HG02623 (cell line): ENCODE data around the gene TAS2R16.

Source experiments
- ATAC-seq: cut with Tn5 transposase; IDR thresholded peaks from one replicate; pipeline ENCODE4 v1.9.1; 2021; ENCODE audit warnings: moderate library complexity; ENCODE audit not compliant: unreplicated experiment

The TAS2R16 gene, protein sequence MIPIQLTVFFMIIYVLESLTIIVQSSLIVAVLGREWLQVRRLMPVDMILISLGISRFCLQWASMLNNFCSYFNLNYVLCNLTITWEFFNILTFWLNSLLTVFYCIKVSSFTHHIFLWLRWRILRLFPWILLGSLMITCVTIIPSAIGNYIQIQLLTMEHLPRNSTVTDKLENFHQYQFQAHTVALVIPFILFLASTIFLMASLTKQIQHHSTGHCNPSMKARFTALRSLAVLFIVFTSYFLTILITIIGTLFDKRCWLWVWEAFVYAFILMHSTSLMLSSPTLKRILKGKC

DNA sequence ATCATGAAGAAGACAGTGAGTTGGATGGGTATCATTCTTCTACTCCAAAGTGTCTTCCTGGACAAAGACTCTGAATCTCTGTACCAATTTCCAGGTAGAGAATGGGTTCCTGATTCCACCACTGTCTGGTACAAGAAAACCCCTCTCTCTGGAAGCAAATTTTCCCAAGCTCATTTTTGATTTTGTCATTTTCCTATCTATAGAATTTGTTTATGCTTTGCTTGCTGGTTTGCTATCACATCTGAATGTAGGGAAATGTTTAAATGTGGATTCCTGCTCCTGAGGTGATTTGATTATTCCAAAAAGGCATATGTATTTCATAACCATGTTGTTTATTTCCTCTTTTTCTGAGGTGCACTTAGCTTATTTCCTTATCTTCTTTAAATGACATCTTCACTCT lies at the start of gene TAS2R16:
TAS2R16 (minus strand) TSS at position 101 of the 400 bp plus-strand sequence; CDS start at position 35, 66 bp downstream.
- ATAC-seq: no peak

DNA sequence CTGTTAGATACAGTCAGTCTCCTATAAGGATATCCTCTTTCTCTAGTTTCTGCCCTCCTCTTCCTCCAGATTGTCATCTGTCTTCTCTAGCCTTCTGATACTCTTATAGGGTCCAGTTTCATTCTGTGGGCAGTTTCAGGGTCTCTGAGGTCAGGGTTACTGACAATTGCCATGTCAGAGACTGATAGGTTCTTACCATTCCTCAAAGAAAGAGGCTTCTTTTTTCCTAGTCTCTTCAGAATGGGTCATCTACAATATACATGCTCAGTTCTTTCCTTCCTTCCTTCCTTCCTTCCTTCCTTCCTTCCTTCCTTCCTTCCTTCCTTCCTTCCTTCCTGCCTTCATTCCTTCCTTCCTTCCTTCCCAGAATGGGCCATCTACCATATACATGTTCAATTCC lies 48.1 kb upstream of the TAS2R16 start:
- no peak for ATAC-seq

DNA sequence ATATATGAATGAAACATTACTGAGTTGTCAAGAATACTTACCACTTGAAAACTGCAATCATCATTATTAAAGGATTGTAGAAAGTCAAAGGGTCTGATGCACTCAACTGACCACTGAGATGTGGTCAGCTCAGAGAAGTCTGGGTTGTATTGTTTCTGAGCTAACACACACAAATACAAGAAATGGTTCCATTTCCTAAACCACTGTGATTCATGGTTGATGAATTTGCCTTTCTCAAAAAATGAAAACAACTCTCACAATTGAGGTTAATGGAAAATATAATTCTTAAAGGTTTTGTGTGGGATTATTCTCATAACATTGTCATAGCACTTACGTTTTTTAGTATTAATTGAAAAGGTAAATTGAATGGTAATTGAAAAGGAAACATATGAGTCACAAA lies 45.6 kb upstream of the TAS2R16 start:
- ATAC-seq: no peak

DNA sequence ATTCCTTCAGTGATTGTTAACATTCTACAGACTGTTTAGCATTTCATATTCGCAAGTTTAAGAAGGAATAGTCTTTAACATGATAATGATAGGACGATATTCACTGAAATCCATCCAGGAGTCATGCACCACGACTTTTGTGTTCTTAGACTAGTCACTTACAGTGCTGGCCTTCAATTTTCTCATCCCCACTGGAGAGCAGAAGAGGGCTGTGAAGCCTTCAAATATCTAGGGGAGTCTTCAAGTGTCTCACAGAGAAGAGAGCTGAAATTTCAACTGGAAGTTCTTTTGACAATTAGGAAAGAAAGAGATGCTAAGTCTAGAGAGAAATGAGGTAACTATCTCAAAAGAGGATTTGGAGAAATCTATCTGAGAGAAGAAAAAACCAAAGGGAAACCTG lies 43.8 kb upstream of the TAS2R16 start:
- ATAC-seq: no peak

DNA sequence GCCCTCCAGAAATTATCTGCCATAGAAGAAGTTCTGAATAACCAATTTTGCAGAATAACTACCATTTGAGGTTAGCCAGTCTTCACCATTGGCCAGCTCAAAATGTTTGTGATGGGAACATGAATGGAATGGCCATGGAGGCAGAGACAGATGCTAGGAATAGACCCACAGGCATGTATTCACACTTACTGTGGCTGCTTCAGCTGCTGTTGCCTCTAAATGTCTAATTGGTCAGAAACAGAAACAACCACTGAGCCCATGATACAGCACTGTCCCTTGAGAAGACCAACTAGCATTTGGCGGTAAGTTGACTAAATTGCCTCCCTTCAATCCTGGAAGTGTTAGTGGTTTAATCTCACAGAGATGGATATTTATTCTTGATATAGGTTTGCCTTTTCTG lies 38.6 kb upstream of the TAS2R16 start:
- ATAC-seq: no peak

DNA sequence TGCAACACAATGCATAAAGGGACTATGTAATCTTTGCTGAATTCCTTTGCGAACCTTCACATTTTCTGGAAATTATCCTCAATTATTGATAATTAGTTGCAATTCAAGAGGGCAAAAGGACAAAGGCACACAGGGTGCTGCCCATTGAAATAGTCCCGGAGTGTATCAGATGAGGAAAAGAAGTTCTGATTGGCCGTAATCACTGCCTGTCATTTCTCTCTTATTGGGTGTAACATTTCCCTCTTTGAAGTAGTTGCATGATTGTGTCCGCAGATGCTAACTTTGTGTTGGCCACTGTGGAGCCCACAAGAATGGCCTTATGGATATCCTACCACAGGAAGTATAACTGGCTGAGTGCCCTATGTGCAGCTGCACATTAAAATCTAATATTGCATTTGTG lies 35.1 kb upstream of the TAS2R16 start:
- ATAC-seq: no peak

DNA sequence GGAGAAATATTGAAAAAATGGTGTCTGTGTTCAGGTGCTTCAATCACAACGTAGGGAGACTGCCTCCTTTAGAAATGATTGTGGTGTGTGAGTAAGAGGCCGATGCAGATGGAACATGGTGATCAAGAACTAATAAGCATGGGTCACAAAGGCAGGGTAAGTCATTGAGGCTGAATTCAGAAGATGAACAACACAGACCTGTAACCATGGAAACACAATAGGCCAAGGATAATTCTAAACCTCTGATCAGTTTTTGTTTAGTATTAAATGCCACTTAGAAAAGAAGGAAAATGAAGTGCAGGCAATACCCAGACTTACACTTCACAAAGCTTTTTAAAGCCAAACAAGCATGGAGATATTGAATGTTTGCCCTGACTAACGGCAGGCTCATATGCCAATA lies 32.8 kb upstream of the TAS2R16 start:
- no peak for ATAC-seq

DNA sequence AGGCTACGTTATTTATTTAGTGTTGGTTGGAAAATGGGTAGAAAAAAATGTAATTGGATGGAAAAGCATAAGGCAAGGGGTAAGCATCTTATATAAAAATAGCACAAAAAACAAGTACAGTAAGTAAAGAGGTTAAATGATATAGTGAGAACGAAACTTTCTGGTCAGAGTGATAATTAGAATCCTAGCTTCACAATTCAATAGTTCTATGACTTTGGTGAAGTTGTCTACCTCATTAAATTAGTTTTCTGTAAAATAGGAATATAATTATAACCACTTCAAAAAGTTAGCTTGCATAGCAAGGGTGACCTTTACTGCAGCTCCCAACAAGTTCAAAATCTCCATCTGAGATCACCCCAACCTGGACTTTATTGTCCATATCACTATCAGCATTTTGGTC lies 30.8 kb upstream of the TAS2R16 start:
- ATAC-seq: no peak

DNA sequence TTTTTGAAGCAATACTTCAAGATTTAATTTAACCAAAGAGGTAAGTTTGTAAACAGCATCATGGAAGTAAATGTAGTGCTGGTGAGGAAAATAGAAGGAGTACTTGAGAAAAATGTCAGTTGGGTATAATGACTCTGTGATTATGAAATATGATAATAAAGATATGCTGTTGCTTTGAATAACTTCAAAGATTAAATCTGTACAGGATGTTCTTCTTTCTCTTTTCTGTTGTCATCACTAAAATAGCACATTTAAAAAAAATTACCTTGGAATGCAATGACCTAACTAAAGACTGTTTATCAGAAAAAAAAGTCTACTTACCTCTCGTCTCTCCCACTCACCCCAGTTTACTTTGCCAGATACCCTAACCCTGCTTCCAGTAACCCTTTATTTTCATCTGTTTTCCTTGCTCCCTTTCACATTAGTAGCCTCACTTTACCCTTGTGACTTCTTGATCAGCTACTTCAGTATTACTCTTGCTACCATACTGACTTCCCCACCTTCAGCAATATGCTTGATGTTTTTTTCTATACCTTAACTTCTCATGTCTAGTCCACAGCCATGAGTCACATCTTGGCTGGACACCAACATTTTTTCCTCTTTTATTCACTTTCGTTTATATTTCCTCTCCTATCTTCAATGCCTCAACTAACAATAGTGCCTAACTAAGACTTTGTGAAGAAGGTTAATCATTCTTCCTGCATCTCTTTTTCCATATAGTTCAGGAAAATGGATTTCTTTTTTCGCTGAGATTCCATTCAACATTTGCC lies 29.7 kb upstream of the TAS2R16 start:
- ATAC-seq: no peak

DNA sequence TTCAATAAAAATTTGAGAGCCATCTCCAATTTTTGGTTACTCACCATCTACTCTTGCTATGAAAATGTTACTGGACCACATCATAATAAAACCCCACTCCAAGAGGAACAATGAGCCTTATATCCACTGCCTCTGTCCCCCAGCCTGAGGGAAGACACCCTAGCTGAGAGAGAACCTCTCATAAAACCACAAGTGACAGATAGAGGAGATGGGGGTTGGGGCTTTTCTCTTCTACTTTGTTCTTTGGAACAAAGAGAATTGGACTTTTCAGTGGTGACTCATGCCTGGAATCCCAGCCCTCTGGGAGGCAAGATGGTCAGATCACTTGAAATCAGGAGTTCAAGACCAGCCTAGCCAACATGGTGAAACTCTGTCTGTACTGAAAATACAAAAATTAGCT lies 27.6 kb upstream of the TAS2R16 start:
- no peak for ATAC-seq

DNA sequence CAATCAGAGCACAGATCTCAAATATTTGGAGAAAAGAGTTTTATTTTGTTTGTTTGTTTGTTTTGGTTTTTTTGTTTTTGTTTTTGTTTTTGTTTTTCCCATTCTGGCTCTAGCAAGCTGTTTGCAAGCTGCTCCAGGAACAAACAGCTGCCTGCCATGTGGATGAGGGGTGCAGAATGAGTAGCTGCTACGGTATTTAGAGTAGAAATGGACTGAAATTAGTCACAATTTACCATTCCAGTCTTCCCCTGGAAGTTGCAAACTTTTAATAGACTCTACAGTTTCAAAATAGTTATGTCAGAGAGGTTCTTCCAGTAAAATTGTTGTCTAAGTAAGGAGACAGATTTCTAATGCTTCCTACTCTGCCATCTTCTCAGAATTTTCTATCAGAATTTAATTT lies 27.1 kb upstream of the TAS2R16 start:
- ATAC-seq: no peak

DNA sequence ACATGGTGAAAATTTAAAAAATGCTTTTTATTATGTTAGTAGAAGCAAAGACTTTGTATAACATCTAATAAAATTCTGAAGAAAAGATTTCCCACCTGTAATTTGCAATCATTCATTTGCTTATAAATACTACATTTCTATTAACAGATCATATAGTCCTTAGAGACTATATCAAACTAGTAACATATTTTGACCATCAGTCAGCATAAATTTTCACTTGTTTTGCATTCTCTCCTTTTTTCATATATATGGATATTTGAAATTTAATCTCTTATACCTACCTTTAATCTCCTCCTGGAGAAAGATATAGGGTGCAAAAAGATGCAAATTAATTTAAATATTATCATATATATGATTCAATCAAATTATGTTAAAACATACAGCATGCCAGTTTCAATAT lies 16.9 kb upstream of the TAS2R16 start:
- ATAC-seq: no peak

DNA sequence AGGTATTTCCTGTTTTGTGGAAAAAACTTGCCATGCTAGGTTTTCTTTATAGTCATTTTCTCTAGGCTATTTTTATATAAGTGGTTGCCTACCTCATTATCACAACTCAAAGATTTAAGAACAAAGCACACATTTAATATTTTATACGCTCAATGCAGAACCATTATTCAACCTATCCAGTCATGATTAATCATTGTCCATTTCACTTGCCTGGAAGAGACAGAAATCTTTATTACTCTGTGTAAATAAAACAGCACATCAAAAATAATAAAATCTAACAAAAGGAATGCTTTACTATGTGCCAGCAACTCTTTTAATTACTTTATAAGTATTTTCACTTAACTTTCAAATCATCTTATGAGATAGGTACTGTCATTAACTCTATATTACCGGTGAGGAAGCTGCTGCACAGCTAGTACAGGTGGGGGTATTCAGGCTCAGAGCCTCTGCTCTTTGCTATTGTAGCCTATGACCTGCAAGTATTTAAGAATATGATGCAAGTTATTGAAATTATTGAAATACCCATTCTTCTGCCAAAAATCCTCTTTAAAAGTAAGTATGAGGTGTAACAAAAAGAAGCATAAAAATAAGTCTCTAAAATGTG lies 16.4 kb upstream of the TAS2R16 start:
- no peak for ATAC-seq

DNA sequence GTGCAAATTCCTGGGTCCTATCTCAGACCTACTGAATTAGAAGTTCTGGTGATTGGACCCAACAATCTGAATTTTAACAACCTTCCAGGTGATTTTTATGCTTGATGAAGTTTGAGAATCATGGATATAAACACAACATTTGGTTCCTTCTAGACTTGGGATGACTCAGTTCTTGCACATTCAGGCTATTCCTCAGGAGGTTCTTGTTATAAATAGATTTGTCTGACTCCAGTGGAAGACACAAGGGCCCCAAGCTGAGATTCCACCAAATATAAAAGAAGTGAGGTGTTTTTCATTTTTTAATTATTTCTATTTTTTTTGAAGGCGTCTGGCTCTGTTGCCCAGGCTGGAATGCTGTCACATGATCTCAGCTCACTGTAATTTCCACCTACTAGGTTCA lies 9.4 kb upstream of the TAS2R16 start:
- no peak for ATAC-seq

DNA sequence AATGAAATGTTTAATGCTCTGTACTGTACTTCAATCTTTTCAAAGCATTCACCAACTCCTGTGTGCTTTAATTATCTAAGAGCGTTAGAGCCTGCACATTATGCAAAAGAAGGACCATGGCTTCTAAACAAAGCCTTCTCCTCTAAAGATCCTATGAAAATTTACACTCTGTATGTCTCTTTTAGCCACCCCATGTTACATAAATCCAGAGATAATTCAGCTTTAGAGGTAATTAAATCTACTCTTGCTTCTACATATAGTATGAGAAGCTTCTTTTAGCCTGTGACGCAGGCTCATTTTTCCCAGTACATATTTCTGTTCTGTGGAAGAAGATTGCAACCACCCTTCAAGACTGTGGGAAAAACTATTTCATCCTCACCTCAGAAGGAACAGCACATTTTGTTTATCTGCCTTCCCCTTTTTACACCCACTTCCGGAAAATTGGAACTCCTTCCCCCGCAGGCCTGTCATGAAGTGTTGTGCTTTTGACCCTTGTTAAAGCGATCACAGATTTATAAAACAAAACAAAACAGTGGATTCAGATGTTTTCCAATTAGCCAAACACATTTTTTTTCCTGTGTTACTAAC lies 8.1 kb upstream of the TAS2R16 start:
- no peak for ATAC-seq

DNA sequence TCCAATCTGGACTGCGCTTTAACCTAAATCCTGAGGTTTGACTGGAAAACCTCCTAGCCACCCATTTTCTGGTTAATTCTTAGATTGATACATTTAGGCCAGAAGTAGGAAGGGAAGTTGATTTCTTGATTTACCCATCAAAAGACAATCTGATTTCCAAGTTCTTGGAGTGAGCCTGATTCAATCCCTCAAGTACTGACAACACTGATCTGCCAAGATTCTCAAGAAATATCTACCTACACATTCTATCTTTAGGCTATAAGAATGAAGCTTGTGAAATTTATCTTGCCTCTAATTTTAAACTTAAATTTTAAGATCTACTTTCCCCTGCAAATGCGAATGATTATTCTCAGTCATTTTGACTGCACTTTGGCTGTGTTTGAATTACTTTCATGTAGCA lies 5.9 kb downstream of the TAS2R16 start:
- ATAC-seq: no peak

DNA sequence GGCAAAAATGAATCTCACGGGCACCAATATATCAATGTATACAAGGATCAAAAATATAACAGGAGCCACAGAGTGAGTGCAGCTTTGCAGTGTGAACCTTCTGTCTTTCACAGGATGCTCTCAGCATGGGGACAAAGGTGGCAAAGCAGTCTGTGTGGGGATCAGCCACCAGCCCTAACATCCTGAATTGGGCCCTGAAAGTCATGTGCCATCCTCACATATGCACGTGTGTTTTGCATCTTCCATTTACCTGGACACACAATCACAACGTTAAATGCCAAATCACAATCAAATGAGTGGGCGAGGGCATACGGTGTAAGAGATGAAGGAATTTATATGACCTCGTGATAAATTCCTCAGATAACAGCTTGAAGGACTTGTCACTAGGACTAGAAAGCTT lies 6.5 kb downstream of the TAS2R16 start:
- no peak for ATAC-seq

DNA sequence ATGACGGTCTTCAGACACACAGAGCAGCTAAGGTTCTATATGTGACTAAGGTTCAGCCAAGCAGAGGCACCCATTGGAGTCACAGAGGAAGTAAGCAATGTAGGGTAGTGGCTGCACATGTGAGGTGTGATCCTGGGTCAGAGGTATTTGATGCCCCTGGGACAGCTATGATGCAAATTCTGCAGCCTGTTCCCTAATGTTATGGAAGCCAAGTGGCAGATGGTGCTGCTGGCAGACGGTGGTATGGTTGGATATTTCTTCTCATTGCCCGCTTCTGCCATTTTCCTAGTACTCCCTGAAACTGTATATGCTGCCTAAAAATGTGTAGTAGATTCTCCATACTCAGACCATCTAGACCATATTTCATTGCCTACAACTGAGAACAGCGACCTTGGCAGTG lies 7.2 kb downstream of the TAS2R16 start:
- ATAC-seq: no peak

DNA sequence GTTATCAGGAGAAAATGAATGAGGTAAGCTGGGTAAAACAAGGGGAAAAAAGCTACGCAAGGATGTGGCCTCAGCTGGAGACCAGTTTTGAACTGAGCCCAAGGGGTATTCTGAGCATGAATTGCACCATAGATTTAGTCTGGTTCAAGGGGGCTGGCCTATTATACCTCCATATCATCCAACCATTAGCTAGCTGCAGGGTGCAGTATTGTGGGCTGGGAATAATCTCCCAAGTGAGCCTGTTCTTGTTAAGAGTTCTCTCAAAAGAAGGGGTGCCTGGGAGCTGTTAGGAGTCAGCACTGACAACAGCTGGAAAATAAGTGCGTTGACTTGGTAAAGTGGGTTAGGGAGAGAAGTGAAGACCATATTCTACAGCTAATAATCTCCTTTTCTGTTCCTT lies 8.0 kb downstream of the TAS2R16 start:
- no peak for ATAC-seq

DNA sequence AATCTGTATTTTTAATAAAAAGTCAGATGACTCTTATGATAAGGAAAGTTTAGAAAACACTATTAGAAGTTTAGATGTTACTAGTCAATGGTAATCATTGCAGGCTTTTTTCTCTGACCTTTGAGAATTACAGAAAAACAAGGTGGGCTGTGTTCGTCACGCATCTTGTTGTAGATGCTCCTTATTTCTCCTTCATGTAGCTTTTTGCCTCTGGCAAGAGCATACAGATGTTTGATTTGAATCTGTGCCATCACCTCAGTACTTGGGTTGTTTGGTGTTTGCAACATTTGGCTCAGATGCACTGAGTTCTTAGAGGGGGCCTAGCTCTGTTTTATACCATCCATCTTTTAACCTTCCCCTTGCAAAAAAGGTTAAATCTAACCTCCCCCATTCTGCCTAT lies 11.5 kb downstream of the TAS2R16 start:
- no peak for ATAC-seq

DNA sequence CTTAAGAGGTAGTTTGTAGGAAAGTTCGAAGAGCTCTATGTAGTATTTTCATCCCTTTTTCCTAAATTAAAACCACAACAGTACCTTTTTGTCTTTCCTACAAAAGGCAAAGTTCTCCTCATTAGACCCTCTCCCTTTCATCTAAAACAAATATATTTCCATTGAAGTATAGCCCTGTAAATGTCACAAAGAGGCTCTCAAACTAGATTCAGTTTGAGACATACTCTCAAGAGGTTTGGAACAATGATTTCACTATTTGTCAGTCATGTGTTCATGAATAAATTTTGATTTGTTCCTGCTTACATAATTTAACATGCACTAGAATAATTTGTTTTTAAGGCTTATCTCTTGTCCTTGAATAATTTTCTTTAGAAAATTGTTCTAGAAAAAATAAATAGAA lies 12.2 kb downstream of the TAS2R16 start:
- no peak for ATAC-seq

DNA sequence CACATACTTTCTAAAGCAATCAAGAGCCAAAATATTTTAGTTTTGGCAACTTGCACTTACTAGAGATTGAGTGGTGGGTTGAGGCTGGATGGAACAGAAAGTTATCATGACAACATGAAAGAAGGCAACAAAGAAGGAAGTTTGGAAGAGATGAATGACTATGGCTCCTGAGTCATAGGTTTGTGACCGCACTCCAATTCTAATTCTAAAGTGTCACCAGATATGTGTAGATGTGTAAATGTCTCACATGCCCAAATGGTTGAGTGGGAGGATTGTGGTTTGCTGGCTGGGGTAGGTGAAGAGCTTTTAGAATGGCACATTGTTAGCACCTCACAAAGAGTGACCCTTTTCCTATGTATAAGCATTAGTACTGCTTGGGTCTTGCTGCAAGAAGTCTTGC lies 20.2 kb downstream of the TAS2R16 start:
- no peak for ATAC-seq
